ENCODE measurements around the gene RUNDC1. TPM values are rescaled to one million over a fixed set of nuclear protein-coding genes. Genes with fewer than 3 reads are reported as not detected.

The RUNDC1 gene
- total and polyA plus RNA-seq, 7 experiments from 2014 or later = 12.2 to 21.4 (median 17.0) TPM

DNA sequence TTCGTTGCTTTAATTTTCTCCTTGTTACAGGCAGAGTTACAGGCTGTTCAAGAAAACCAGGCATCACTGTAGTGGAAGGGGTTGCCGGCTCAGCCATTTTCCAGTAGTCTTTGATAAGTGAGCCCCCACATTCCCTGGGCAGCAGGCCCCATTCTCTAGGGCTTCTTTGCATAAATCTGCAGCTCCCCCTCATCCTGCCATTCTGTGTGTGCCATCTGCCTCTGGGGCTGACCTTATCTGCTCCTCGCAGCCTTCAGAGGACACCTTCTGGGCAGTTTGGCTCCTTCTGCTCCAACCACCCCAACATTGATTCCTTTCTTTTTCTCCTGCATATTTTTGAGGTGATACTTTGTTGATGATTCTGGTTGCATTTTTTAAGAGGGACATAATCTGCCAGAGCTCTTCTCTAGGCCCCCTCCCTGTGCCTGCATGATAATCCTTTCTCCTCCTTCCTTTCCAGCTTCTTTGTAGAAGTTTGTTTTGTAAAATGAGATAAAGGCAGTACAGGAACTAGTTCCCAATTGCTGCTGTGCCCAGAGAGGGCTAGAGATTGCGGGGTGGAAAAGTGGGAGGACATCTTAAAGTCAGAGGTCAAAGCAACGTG lies 61.8 kb downstream of the RUNDC1 start:
- Mint-ChIP-seq H3K27ac (no peak overlapping the region), H3K9me3 (no peaks in the 10 kb centered on the region), H3K4me3 (no peak overlapping the region), H3K4me1 (peaks cover 0 to 1% (median 0%) of the 10 kb centered on the region in 7 donors), H3K36me3 (no peaks in the 10 kb centered on the region), H3K27me3 (no peaks in the 10 kb centered on the region)
- Histone ChIP-seq H3K36me3 (ENCODE audit: control insufficient read depth in 2 of 3, insufficient read depth in 3 of 3, low read length in 3 of 3) (no peaks in the 10 kb centered on the region), H3K27me3 (ENCODE audit: control insufficient read depth in 2 of 2, insufficient read depth in 2 of 2, low read length in 2 of 2) (no peaks in the 10 kb centered on the region), H3K9me3 (ENCODE audit: control insufficient read depth in 2 of 3, low read length in 3 of 3) (no peaks in the 10 kb centered on the region), H3K27ac (ENCODE audit: low read depth, low read length) (no peak overlapping the region), H3K4me3 (ENCODE audit: low read length) (no peak overlapping the region), H3K4me1 (ENCODE audit: control insufficient read depth in 2 of 2, insufficient read depth in 2 of 2, low read length in 2 of 2) (no peaks in the 10 kb centered on the region)
- POLR2A ChIA-PET = no interaction called here
- intact Hi-C loops (cut with micrococcal nuclease) = no loop called here
- no peak for ATAC-seq
- CTCF ChIA-PET = no interaction called here
- DNase-seq = no peak

Other genes starting within 250 kb of the RUNDC1 start
- 100 to 1,000 TPM in 2 of 5 experiments, 10 to 100 TPM in 3; 50.9 to 212 (median 95.4) TPM for gene EZH1, start 235.5 kb upstream of the RUNDC1 start, total RNA-seq
- 10 to 100 TPM; 30.2 to 51.4 TPM for gene EZH1, start 235.5 kb upstream of the RUNDC1 start, polyA plus RNA-seq
- not detected for gene RAMP2, start 219.3 kb upstream of the RUNDC1 start, total RNA-seq
- not detected for gene RAMP2, start 219.3 kb upstream of the RUNDC1 start, polyA plus RNA-seq
- gene VPS25, start 207.1 kb upstream of the RUNDC1 start, total RNA-seq = 10 to 100 TPM; 24.3 to 60.6 (median 37.7) TPM
- gene VPS25, start 207.1 kb upstream of the RUNDC1 start, polyA plus RNA-seq = 10 to 100 TPM; 55.0 to 57.2 TPM
- under 1 TPM; 0.10 to 0.51 (median 0.24) TPM for gene WNK4, start 200.0 kb upstream of the RUNDC1 start, total RNA-seq
- gene WNK4, start 200.0 kb upstream of the RUNDC1 start, polyA plus RNA-seq = not detected
- gene COA3, start 181.9 kb upstream of the RUNDC1 start, total RNA-seq = 10 to 100 TPM in 4 of 5 experiments, 1 to 10 TPM in 1; 7.6 to 48.1 (median 27.6) TPM
- gene COA3, start 181.9 kb upstream of the RUNDC1 start, polyA plus RNA-seq = 100 to 1,000 TPM; 108 to 118 TPM
- not detected for gene CNTD1, start 181.7 kb upstream of the RUNDC1 start, total RNA-seq
- under 1 TPM; 0.24 to 0.32 TPM for gene CNTD1, start 181.7 kb upstream of the RUNDC1 start, polyA plus RNA-seq
- gene BECN1, start 156.3 kb upstream of the RUNDC1 start, total RNA-seq = 100 to 1,000 TPM in 3 of 5 experiments, 10 to 100 TPM in 2; 84.7 to 130 (median 107) TPM
- gene BECN1, start 156.3 kb upstream of the RUNDC1 start, polyA plus RNA-seq = 100 to 1,000 TPM; 111 to 124 TPM
- gene PSME3, start 147.2 kb upstream of the RUNDC1 start, total RNA-seq = 100 to 1,000 TPM in 1 of 5 experiments, 10 to 100 TPM in 4; 53.8 to 116 (median 65.9) TPM
- gene PSME3, start 147.2 kb upstream of the RUNDC1 start, polyA plus RNA-seq = 100 to 1,000 TPM; 109 to 116 TPM
- gene AOC2, start 136.0 kb upstream of the RUNDC1 start, total RNA-seq = 1 to 10 TPM; 3.0 to 3.5 (median 3.2) TPM
- not detected for gene AOC2, start 136.0 kb upstream of the RUNDC1 start, polyA plus RNA-seq
- gene AOC3, start 129.4 kb upstream of the RUNDC1 start, total RNA-seq = 1 to 10 TPM in 4 of 5 experiments, under 1 TPM in 1; 0.98 to 2.0 (median 1.1) TPM
- not detected for gene AOC3, start 129.4 kb upstream of the RUNDC1 start, polyA plus RNA-seq
- not detected for gene G6PC1, start 79.8 kb upstream of the RUNDC1 start, total RNA-seq
- gene G6PC1, start 79.8 kb upstream of the RUNDC1 start, polyA plus RNA-seq = not detected
- 10 to 100 TPM; 46.5 to 86.7 (median 56.6) TPM for gene AARSD1, start 16.1 kb upstream of the RUNDC1 start, total RNA-seq
- 10 to 100 TPM; 45.2 to 48.5 TPM for gene AARSD1, start 16.1 kb upstream of the RUNDC1 start, polyA plus RNA-seq
- under 1 TPM in 2 of 5 experiments, not detected in 3; 0.69 to 0.94 TPM for gene PTGES3L, start 485 bp upstream of the RUNDC1 start, total RNA-seq
- gene PTGES3L, start 485 bp upstream of the RUNDC1 start, polyA plus RNA-seq = not detected
- 1,000 to 10,000 TPM in 4 of 5 experiments, 100 to 1,000 TPM in 1; 951 to 1,861 (median 1,662) TPM for gene RPL27, start 17.9 kb downstream of the RUNDC1 start, total RNA-seq
- 1,000 to 10,000 TPM; 2,130 to 2,713 TPM for gene RPL27, start 17.9 kb downstream of the RUNDC1 start, polyA plus RNA-seq
- 100 to 1,000 TPM in 1 of 5 experiments, 10 to 100 TPM in 4; 23.5 to 145 (median 32.1) TPM for gene IFI35, start 26.2 kb downstream of the RUNDC1 start, total RNA-seq
- 10 to 100 TPM; 49.8 to 50.6 TPM for gene IFI35, start 26.2 kb downstream of the RUNDC1 start, polyA plus RNA-seq
- 10 to 100 TPM; 12.8 to 50.9 (median 34.9) TPM for gene VAT1, start 41.8 kb downstream of the RUNDC1 start, total RNA-seq
- gene VAT1, start 41.8 kb downstream of the RUNDC1 start, polyA plus RNA-seq = 10 to 100 TPM; 34.9 to 52.3 TPM
- under 1 TPM in 4 of 5 experiments, not detected in 1; 0.08 to 0.74 (median 0.38) TPM for gene RND2, start 44.7 kb downstream of the RUNDC1 start, total RNA-seq
- gene RND2, start 44.7 kb downstream of the RUNDC1 start, polyA plus RNA-seq = under 1 TPM; 0.15 to 0.33 TPM
- 10 to 100 TPM in 1 of 5 experiments, 1 to 10 TPM in 4; 2.6 to 54.1 (median 5.4) TPM for gene BRCA1, start 144.8 kb downstream of the RUNDC1 start, total RNA-seq
- gene BRCA1, start 144.8 kb downstream of the RUNDC1 start, polyA plus RNA-seq = 1 to 10 TPM; 1.1 to 3.0 TPM
- 10 to 100 TPM; 44.6 to 83.0 (median 64.3) TPM for gene NBR1, start 190.6 kb downstream of the RUNDC1 start, total RNA-seq
- gene NBR1, start 190.6 kb downstream of the RUNDC1 start, polyA plus RNA-seq = 10 to 100 TPM; 72.2 to 93.2 TPM
- 10 to 100 TPM; 10.4 to 20.7 (median 13.9) TPM for gene TMEM106A, start 231.3 kb downstream of the RUNDC1 start, total RNA-seq
- gene TMEM106A, start 231.3 kb downstream of the RUNDC1 start, polyA plus RNA-seq = 1 to 10 TPM; 1.6 to 6.6 TPM
- gene CCDC200, start 248.1 kb downstream of the RUNDC1 start, total RNA-seq = 1 to 10 TPM in 2 of 5 experiments, under 1 TPM in 1, not detected in 2; 0.72 to 2.0 (median 1.7) TPM
- gene CCDC200, start 248.1 kb downstream of the RUNDC1 start, polyA plus RNA-seq = 1 to 10 TPM in 1 of 2 donors, not detected in 1; 1.3 TPM